ENCODE results near the gene TTLL7.

Gene TTLL7

GRCh38 chr1:84021822-84022221 is 22.9 kb upstream of the TTLL7 start:
- no peak for TF ChIP-seq CTCF (IDR thresholded peaks at IDR 0.05; ENCODE audit: insufficient read depth, missing control alignments)
- no peak for FAIRE-seq
- DNase-seq (ENCODE audit: insufficient read length, low spot score) = no peak

DNA sequence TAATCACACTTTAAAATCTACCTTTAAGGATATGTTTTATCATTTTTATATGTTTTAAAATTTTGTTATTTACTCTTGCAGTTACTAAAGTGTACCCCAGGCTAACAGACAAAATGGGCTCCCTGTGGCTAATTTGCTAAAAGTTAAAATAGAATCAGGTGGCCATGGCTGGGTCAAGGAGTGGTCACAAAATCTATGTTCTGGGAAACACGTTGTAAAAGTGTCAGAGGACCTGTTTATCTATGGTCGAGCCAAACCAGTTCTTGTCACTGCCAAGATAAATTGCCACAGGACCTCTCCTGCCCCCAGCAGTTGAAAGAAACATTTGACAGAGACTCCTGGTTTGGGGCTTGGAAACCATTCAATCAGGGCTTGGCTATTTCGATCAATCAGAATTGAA is 21.2 kb upstream of the TTLL7 start:
- FAIRE-seq (no peak), DNase-seq (ENCODE audit: insufficient read length, low spot score) (no peak)
- no peak for TF ChIP-seq CTCF (IDR thresholded peaks at IDR 0.05; ENCODE audit: insufficient read depth, missing control alignments)

DNA sequence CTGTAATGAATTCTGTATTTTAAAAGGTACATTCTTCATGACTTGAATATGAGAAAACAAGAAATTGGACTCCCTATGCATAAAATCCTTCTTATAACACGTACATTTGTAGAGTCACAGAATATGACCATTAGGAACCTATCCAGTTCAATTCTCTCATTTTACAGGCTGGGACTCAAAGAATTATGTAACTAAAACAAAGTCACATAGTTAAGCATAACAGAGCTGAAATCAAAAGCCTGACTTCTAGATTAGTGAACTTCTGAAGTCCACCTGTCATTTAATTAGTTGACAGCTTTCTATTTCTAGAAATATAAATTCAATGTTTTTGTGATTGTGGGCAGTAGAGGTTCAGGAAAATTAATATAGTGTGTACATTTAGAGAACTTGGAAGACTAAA is 20.3 kb upstream of the TTLL7 start:
- FAIRE-seq (no peak), DNase-seq (ENCODE audit: insufficient read length, low spot score) (no peak)
- TF ChIP-seq CTCF (IDR thresholded peaks at IDR 0.05; ENCODE audit: insufficient read depth, missing control alignments) = no peak

GRCh38 chr1:84013708-84014107 is 14.8 kb upstream of the TTLL7 start:
- DNase-seq (ENCODE audit: insufficient read length, low spot score) = no peak
- no peak for TF ChIP-seq CTCF (IDR thresholded peaks at IDR 0.05; ENCODE audit: insufficient read depth, missing control alignments)
- FAIRE-seq = no peak

DNA sequence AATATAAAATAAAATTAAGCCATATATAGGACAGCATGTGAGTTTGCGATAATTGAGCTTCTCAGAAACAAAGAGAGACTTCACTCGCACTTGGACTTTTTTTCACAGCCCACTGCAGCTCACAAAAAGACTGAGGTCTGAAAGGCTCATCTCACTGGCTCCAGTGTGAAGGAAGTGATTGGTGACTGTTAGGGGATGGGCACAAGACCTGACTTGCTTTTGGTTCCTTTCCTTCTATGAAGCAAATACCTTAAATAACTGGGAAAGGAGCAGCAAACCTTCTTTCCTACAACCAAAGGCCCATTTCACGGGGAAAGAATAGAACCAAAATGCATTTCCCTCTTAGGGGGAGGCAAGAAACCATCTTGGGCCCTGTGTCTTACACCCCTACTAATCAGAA is 13.1 kb upstream of the TTLL7 start:
- TF ChIP-seq CTCF (IDR thresholded peaks at IDR 0.05; ENCODE audit: insufficient read depth, missing control alignments) = no peak
- DNase-seq (ENCODE audit: insufficient read length, low spot score) (no peak), FAIRE-seq (no peak)

DNA sequence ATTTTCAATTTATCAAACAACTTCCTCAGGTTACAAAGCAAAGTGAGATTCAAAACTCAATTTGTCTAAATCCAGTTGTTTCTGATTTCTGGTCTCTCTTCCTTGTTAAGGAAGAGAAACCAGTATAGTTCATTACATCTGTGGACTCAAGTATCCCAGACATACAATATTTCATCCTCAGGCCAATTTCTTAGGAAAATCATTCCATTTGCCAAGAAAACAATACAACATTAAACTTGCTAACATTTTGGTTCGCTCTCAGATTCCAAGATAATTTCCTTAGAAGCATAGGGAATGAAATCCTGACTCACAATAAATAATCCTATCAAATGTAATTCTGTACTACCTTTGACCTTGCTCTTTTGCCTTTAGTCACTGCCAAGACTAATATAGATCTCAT is 11.2 kb upstream of the TTLL7 start:
- no peak for FAIRE-seq
- DNase-seq (ENCODE audit: insufficient read length, low spot score) = no peak
- TF ChIP-seq CTCF (IDR thresholded peaks at IDR 0.05; ENCODE audit: insufficient read depth, missing control alignments) = no peak

- FAIRE-seq = no peak
- DNase-seq (ENCODE audit: insufficient read length, low spot score) = no peak
- no peak for TF ChIP-seq CTCF (IDR thresholded peaks at IDR 0.05; ENCODE audit: insufficient read depth, missing control alignments)
Observed at GRCh38 chr1:84008631-84009030, 9.7 kb upstream of the TTLL7 start.
